HG03196 (cell line): ENCODE data around the gene CNTLN.
"Not testable (repeated sequence)": the region's sequence is repeated elsewhere in the genome, so short reads cannot be mapped to it uniquely, and the experiment has no call there.

Experiments
- ATAC-seq: cut with Tn5 transposase; IDR thresholded peaks from one replicate; pipeline ENCODE4 v1.9.1; 2021; ENCODE audit not compliant: unreplicated experiment

CNTLN gene

GRCh38 chr9:17294822-17295624 is 160.2 kb downstream of the CNTLN start:
- ATAC-seq = no peak

GRCh38 chr9:17315341-17315740 is 180.5 kb downstream of the CNTLN start:
- no peak for ATAC-seq

- ATAC-seq = no peak
These were observed 184.0 kb downstream of the CNTLN start for GRCh38 chr9:17318821-17319320.

- ATAC-seq = no peak
These were observed 185.0 kb downstream of the CNTLN start for GRCh38 chr9:17319864-17320263.

GRCh38 chr9:17322882-17323864 is 188.3 kb downstream of the CNTLN start:
- no peak for ATAC-seq

GRCh38 chr9:17328331-17328730 is 193.5 kb downstream of the CNTLN start:
- ATAC-seq = no peak

GRCh38 chr9:17330097-17330496 is 195.3 kb downstream of the CNTLN start:
- no peak for ATAC-seq

GRCh38 chr9:17332115-17332514 is 197.3 kb downstream of the CNTLN start:
- no peak for ATAC-seq

- no peak for ATAC-seq
These were observed 204.3 kb downstream of the CNTLN start for GRCh38 chr9:17339156-17339555.

- no peak for ATAC-seq
These were observed 207.9 kb downstream of the CNTLN start for GRCh38 chr9:17342696-17343095.

- no peak for ATAC-seq
These were observed 215.0 kb downstream of the CNTLN start for GRCh38 chr9:17349831-17350230.

GRCh38 chr9:17354006-17354405 is 219.2 kb downstream of the CNTLN start:
- not testable (repeated sequence) for ATAC-seq

GRCh38 chr9:17361378-17361777 is 226.5 kb downstream of the CNTLN start:
- no peak for ATAC-seq

GRCh38 chr9:17367035-17367434 is 232.2 kb downstream of the CNTLN start:
- no peak for ATAC-seq

GRCh38 chr9:17380126-17380861 is 245.5 kb downstream of the CNTLN start:
- no peak for ATAC-seq

GRCh38 chr9:17387565-17387964 is 252.7 kb downstream of the CNTLN start:
- ATAC-seq = no peak

GRCh38 chr9:17389026-17389425 is 254.2 kb downstream of the CNTLN start:
- ATAC-seq = no peak

- ATAC-seq = no peak
These were observed 260.2 kb downstream of the CNTLN start for GRCh38 chr9:17394881-17395510.

GRCh38 chr9:17397166-17397728 is 262.4 kb downstream of the CNTLN start:
- ATAC-seq = not testable (repeated sequence)

- ATAC-seq = no peak
These were observed 263.5 kb downstream of the CNTLN start for GRCh38 chr9:17398350-17398749.
